T-helper 2 cell (primary cell): Measurements from ENCODE around the gene TFAP2D.

Source experiments
- DNase-seq, 5 experiments: peaks; one replicate each; pipeline versions ENCODE4 v3.0.0 to v3.0.0-alpha.2; 2012 to 2022
- total RNA-seq, 2 donors: gene quantifications; one replicate each; lab custom pipeline; 2026; lab: John Stamatoyannopoulos, UW

The TFAP2D gene
- 0 reads per million in 2 donors for total RNA-seq

- DNase-seq: no peak
These were observed at the start of gene TFAP2D for GRCh38 chr6:50713226-50713625. TSS of gene TFAP2D (plus strand) at chr6:50713526. CDS start at chr6:50714056, 530 bp downstream.

- DNase-seq: no peak
These were observed 49.5 kb upstream of the TFAP2D start for GRCh38 chr6:50663806-50664205.

- DNase-seq: no peak
These were observed 47.2 kb upstream of the TFAP2D start for GRCh38 chr6:50666089-50666488.

- DNase-seq: no peak
These were observed 32.0 kb upstream of the TFAP2D start for GRCh38 chr6:50681213-50681824.

GRCh38 chr6:50689210-50689609 lies 24.1 kb upstream of the TFAP2D start:
- DNase-seq: no peak

GRCh38 chr6:50691814-50692495 lies 21.4 kb upstream of the TFAP2D start:
- no peak for DNase-seq

GRCh38 chr6:50698546-50698945 lies 14.8 kb upstream of the TFAP2D start:
- no peak for DNase-seq

- DNase-seq: no peak
These were observed 14.1 kb upstream of the TFAP2D start for GRCh38 chr6:50699051-50699775.

GRCh38 chr6:50706575-50706974 lies 6.8 kb upstream of the TFAP2D start:
- no peak for DNase-seq

- DNase-seq: no peak
These were observed 6.1 kb upstream of the TFAP2D start for GRCh38 chr6:50707191-50707590.

GRCh38 chr6:50707652-50708300 lies 5.5 kb upstream of the TFAP2D start:
- DNase-seq: no peak

- DNase-seq: no peak
These were observed 4.5 kb upstream of the TFAP2D start for GRCh38 chr6:50708664-50709365.

GRCh38 chr6:50709366-50709734 lies 4.0 kb upstream of the TFAP2D start:
- no peak for DNase-seq

GRCh38 chr6:50711686-50712085 lies 1.6 kb upstream of the TFAP2D start:
- DNase-seq: no peak

GRCh38 chr6:50712291-50712690 lies 1.0 kb upstream of the TFAP2D start:
- DNase-seq: no peak

GRCh38 chr6:50713977-50714486 lies 706 bp downstream of the TFAP2D start:
- no peak for DNase-seq

GRCh38 chr6:50714487-50715379 lies 1.4 kb downstream of the TFAP2D start:
- DNase-seq: no peak

- no peak for DNase-seq
These were observed 3.7 kb downstream of the TFAP2D start for GRCh38 chr6:50716899-50717509.

GRCh38 chr6:50717734-50718457 lies 4.6 kb downstream of the TFAP2D start:
- DNase-seq: no peak

GRCh38 chr6:50718566-50718965 lies 5.2 kb downstream of the TFAP2D start:
- no peak for DNase-seq
